ENCODE results near the gene TMEM89. TPM values are rescaled to one million over a fixed set of nuclear protein-coding genes. Genes with fewer than 3 reads are reported as not detected.

TMEM89 gene
- total RNA-seq, 6 experiments from 2014 or later, result not detected

DNA sequence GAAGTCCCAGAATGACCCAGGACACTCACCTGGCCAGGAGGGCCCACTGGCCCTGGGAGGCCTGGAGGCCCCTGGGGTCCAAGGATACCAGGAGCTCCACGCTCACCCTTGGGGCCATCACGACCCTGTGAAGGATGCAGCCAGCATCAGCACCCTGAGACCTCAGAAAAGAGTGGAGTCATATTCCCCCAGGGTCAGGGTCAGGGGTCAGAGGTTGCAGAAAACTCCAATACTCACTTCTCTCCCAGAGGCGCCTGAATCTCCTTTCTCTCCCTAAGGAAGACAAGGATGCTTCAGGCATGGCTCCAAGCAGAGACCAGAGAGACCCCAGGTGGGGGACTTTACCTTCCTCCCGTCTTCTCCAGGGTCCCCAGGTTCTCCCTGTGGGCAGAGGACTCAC is 44.9 kb downstream of the TMEM89 start:
- intact Hi-C loops (cut with DNase I), result no loop called here
- 83% methylated on average over 1 of the region's 4 CpGs for whole genome bisulfite sequencing (ENCODE audit: insufficient coverage, low coverage, low lambda C conversion rate, missing lambda C conversion rate)

DNA sequence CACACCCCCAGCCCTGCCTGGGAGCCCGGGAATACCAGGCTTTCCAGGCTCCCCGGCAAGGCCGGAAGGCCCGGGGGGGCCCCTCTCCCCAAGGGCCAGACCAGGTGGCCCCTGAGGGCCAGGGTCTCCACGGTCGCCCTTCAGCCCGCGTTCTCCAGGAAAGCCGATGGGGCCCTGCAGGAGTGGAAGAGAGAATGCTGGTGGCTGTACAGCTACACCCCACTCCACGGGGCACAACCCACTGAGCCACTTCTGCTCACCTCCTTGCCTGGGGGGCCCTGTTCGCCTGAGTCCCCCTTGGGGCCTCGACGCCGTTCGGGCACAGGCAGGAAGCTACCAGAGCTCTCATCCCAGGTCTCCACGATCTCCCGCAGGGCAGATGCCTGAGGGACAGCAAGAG is 46.2 kb downstream of the TMEM89 start:
- no peaks in the 10 kb centered on the region for H3K4me1 ChIP-seq
- H3K27me3 ChIP-seq, result no peaks in the 10 kb centered on the region
- TF ChIP-seq, protein P1, sequence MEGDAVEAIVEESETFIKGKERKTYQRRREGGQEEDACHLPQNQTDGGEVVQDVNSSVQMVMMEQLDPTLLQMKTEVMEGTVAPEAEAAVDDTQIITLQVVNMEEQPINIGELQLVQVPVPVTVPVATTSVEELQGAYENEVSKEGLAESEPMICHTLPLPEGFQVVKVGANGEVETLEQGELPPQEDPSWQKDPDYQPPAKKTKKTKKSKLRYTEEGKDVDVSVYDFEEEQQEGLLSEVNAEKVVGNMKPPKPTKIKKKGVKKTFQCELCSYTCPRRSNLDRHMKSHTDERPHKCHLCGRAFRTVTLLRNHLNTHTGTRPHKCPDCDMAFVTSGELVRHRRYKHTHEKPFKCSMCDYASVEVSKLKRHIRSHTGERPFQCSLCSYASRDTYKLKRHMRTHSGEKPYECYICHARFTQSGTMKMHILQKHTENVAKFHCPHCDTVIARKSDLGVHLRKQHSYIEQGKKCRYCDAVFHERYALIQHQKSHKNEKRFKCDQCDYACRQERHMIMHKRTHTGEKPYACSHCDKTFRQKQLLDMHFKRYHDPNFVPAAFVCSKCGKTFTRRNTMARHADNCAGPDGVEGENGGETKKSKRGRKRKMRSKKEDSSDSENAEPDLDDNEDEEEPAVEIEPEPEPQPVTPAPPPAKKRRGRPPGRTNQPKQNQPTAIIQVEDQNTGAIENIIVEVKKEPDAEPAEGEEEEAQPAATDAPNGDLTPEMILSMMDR (IDR thresholded peaks at IDR 0.05), result no peak
- no peak for TF ChIP-seq POLR2A (IDR thresholded peaks at IDR 0.05)
- H3K36me3 ChIP-seq, result no peaks in the 10 kb centered on the region
- 61% methylated on average over 3 of the region's 17 CpGs for WGBS (ENCODE audit: insufficient coverage, low coverage, low lambda C conversion rate, missing lambda C conversion rate)
- no peak overlapping the region for H3K4me3 ChIP-seq
- intact Hi-C loops (cut with DNase I), result no loop called here
- no peak overlapping the region for H3K27ac ChIP-seq
- no peak for DNase-seq
- no peak for ATAC-seq
- no peaks in the 10 kb centered on the region for H3K9me3 ChIP-seq

More for the DNA sequence above, 44.9 kb downstream of the TMEM89 start:
- no peaks in the 10 kb centered on the region for H3K4me1 ChIP-seq
- no peaks in the 10 kb centered on the region for H3K9me3 ChIP-seq
- TF ChIP-seq, protein P1 (IDR thresholded peaks at IDR 0.05), result no peak
- no peak for TF ChIP-seq POLR2A (IDR thresholded peaks at IDR 0.05)
- H3K36me3 ChIP-seq, result no peaks in the 10 kb centered on the region
- ATAC-seq, result no peak
- no peak overlapping the region for H3K27ac ChIP-seq
- no peak for DNase-seq
- no peaks in the 10 kb centered on the region for H3K27me3 ChIP-seq
- H3K4me3 ChIP-seq, result no peak overlapping the region

DNA sequence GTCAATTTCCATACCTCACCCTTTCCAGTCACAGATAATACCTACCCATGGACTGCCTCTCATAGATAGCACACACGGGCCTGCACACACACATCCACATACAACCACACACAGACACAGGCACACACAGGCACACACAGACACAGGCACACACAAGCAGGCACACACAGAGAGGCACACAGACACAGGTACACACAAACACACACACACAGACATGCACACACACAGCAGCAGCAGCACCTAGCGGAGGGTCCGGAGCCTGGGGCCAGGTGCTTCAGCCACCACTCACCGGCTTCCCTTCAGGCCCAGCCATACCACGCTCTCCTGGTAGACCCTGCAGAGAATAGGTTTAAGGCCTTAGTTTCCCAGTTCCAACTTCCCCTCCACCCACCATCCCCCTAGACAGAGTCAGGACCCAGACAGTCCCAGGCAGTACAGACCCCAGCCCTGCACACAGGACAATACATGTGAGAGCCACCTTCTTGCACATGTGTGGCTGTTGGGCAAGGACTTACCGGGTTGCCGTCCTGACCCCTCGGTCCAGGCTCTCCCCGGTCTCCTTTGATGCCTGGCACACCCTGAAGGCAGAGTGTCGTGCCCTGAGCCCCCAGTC is 47.5 kb downstream of the TMEM89 start:
- DNase-seq, result no peak
- no peaks in the 10 kb centered on the region for H3K36me3 ChIP-seq
- no peak for TF ChIP-seq POLR2A (IDR thresholded peaks at IDR 0.05)
- TF ChIP-seq, protein P1 (IDR thresholded peaks at IDR 0.05), result no peak
- no peaks in the 10 kb centered on the region for H3K9me3 ChIP-seq
- intact Hi-C loops (cut with DNase I), result no loop called here
- H3K27me3 ChIP-seq, result no peaks in the 10 kb centered on the region
- H3K4me3 ChIP-seq, result no peak overlapping the region
- no peak overlapping the region for H3K27ac ChIP-seq
- WGBS (ENCODE audit: insufficient coverage, low coverage, low lambda C conversion rate, missing lambda C conversion rate), result 100% methylated on average over 2 of the region's 10 CpGs
- no peaks in the 10 kb centered on the region for H3K4me1 ChIP-seq
- no peak for ATAC-seq

GRCh38 chr3:48572517-48572916 is 49.1 kb downstream of the TMEM89 start:
- H3K4me3 ChIP-seq, result no peak overlapping the region
- WGBS (ENCODE audit: insufficient coverage, low coverage, low lambda C conversion rate, missing lambda C conversion rate), result no CpG with 5 or more reads among the region's 7 CpGs
- ATAC-seq, result no peak
- H3K9me3 ChIP-seq, result no peaks in the 10 kb centered on the region
- no peak for TF ChIP-seq POLR2A (IDR thresholded peaks at IDR 0.05)
- TF ChIP-seq, protein P1 (IDR thresholded peaks at IDR 0.05), result no peak
- H3K4me1 ChIP-seq, result no peaks in the 10 kb centered on the region
- no peaks in the 10 kb centered on the region for H3K36me3 ChIP-seq
- H3K27ac ChIP-seq, result no peak overlapping the region
- intact Hi-C loops (cut with DNase I), result no loop called here
- no peak for DNase-seq
- no peaks in the 10 kb centered on the region for H3K27me3 ChIP-seq

DNA sequence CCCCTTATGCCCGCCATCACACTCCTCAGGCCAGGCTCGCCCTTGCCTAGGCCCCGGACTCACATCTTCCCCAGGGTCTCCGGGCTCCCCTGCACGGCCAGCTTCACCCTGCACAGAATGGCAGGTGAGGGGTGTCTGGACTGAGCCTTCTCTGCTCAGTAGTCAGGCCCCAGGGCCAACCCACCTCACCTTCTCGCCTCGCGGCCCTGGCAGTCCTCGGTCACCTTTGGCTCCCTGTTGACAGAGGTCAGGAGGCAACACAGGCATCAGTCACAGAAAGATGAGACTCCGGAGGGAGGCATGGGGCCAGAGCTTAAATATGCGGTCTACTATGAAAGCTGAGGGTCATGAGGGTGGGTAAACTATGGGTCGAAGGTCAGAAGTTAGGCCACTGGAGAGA is 49.6 kb downstream of the TMEM89 start:
- WGBS (ENCODE audit: insufficient coverage, low coverage, low lambda C conversion rate, missing lambda C conversion rate), result 33% methylated on average over 2 of the region's 12 CpGs

More for the DNA sequence above, 49.6 kb downstream of the TMEM89 start:
- TF ChIP-seq, protein P1 (IDR thresholded peaks at IDR 0.05), result no peak
- no peak for TF ChIP-seq POLR2A (IDR thresholded peaks at IDR 0.05)
- Histone ChIP-seq H3K4me1 (no peaks in the 10 kb centered on the region), H3K27me3 (no peaks in the 10 kb centered on the region), H3K4me3 (no peak overlapping the region), H3K36me3 (no peaks in the 10 kb centered on the region), H3K27ac (no peak overlapping the region), H3K9me3 (no peaks in the 10 kb centered on the region)
- ATAC-seq, result no peak
- no peak for DNase-seq
- intact Hi-C loops (cut with DNase I), result no loop called here
